Endothelial cell of umbilical vein (primary cell): ENCODE results near the gene RYR3. TPM values are rescaled to one million over a fixed set of nuclear protein-coding genes. Genes with fewer than 3 reads are reported as not detected.

Experiments
- BruUV-seq: library from RNA; stranded (reverse); fragments of 400-500 nt; replicated peaks from 2 replicates; lab custom pipeline; 2021; lab: Mats Ljungman, UMichigan
- CTCF ChIA-PET: fragments of 300-600, 350-600 bp; sonication (Branson Sonifier 250); formaldehyde crosslinking; loops from one replicate; lab custom pipeline; 2021; ENCODE audit warnings: antibody characterized with exemption, inconsistent platforms; lab: Charles Lee
- POLR2A ChIA-PET: fragments of 300-600, 350-600 bp; sonication (Branson Sonifier 250); formaldehyde crosslinking; loops from one replicate; lab custom pipeline; 2021; ENCODE audit warnings: antibody characterized with exemption, inconsistent platforms; lab: Charles Lee
- DNase-seq: peaks from one replicate; pipeline ENCODE4 v3.0.0-alpha.2; 2011; ENCODE audit warnings: low read depth, low spot score
- FAIRE-seq: peaks from 2 replicates; lab custom pipeline; 2011; peaks lifted over from hg19 to GRCh38; lab: Jason Lieb, UNC
- H2AFZ ChIP-seq: 2 replicates; pipeline ENCODE4 v1.6.0; 2012; ENCODE audit warnings: low read depth, low read length, control low read depth, inconsistent platforms
- H3K27ac ChIP-seq: 2 replicates; pipeline ENCODE4 v1.5.1; 2011; ENCODE audit warnings: low read depth, mild to moderate bottlenecking, control low read depth, low read length, moderate library complexity; ENCODE audit not compliant: insufficient read depth
- H3K27me3 ChIP-seq, 2 experiments: 2 replicates each; pipeline versions ENCODE4 v1.6.0 to v1.6.1; 2011; ENCODE audit warnings: low read length in 2 of 2, mixed read lengths in 1 of 2; ENCODE audit not compliant: control insufficient read depth in 2 of 2, insufficient read depth in 2 of 2
- H3K36me3 ChIP-seq, 2 experiments: 2 replicates in 1 of 2; 3 replicates in 1 of 2; pipeline ENCODE4 v1.5.1; 2011; ENCODE audit warnings: low read length in 2 of 2, mild to moderate bottlenecking in 1 of 2, moderate library complexity in 1 of 2; ENCODE audit not compliant: control insufficient read depth in 2 of 2, insufficient read depth in 2 of 2; ENCODE audit errors: extremely low read depth in 1 of 2
- H3K4me1 ChIP-seq: 3 replicates; pipeline ENCODE4 v1.5.1; 2011; ENCODE audit warnings: mild to moderate bottlenecking, low read length; ENCODE audit not compliant: control insufficient read depth, insufficient read depth; ENCODE audit errors: extremely low read depth
- H3K4me2 ChIP-seq: 2 replicates; pipeline ENCODE4 v1.6.1; 2011; ENCODE audit warnings: low read length, control low read depth, mixed read lengths; ENCODE audit not compliant: insufficient read depth
- H3K4me3 ChIP-seq, 3 experiments: fragments of 200-600 bp in 1 of 3; sonication (generic), shearing (Covaris generic) in 1 of 3; replicated peaks in 1 of 3; 2 replicates each; pipeline ENCODE4 v1.5.1; 2011 to 2016; ENCODE audit warnings: control low read depth in 3 of 3, low read length in 3 of 3, mild to moderate bottlenecking in 2 of 3, inconsistent platforms in 1 of 3, low read depth in 1 of 3, moderate library complexity in 1 of 3; ENCODE audit not compliant: insufficient read depth in 1 of 3
- H3K79me2 ChIP-seq: 2 replicates; pipeline ENCODE4 v1.6.0; 2012; ENCODE audit warnings: low read length, inconsistent platforms; ENCODE audit not compliant: control insufficient read depth, insufficient read depth
- H3K9ac ChIP-seq: replicated peaks from 2 replicates; pipeline ENCODE3; 2011; ENCODE audit warnings: low read length, control low read depth; ENCODE audit not compliant: insufficient read depth; ENCODE audit errors: extremely low read depth
- H3K9me1 ChIP-seq: replicated peaks from 3 replicates; pipeline ENCODE4 v1.6.0; 2011; ENCODE audit warnings: mild to moderate bottlenecking, low read length; ENCODE audit not compliant: control insufficient read depth, insufficient read depth; ENCODE audit errors: extremely low read depth
- H3K9me3 ChIP-seq: replicated peaks from 2 replicates; pipeline ENCODE4 v1.5.1; 2012; ENCODE audit warnings: low read length, inconsistent platforms; ENCODE audit not compliant: control insufficient read depth, insufficient read depth
- H4K20me1 ChIP-seq: replicated peaks from 2 replicates; pipeline ENCODE3; 2011; ENCODE audit warnings: mild to moderate bottlenecking, low read length; ENCODE audit not compliant: control insufficient read depth, insufficient read depth; ENCODE audit errors: extremely low read depth
- FOS ChIP-seq: IDR thresholded peaks from 2 replicates; pipeline ENCODE4 v1.6.1; 2011; ENCODE audit warnings: mild to moderate bottlenecking, low read length, moderate library complexity, borderline replicate concordance; ENCODE audit not compliant: insufficient read depth
- POLR2A ChIP-seq: IDR thresholded peaks from 2 replicates; pipeline ENCODE4 v1.6.1; 2012; ENCODE audit warnings: low read depth, mild to moderate bottlenecking, control low read depth, low read length
- POLR2AphosphoS5 ChIP-seq: IDR thresholded peaks from 2 replicates; pipeline ENCODE4 v1.6.1; 2012; ENCODE audit warnings: low read depth, mild to moderate bottlenecking, control low read depth, low read length, moderate library complexity; ENCODE audit not compliant: insufficient read depth
- dilution Hi-C: fragments of 300-500 bp; cut with MboI; formaldehyde crosslinking; loops from one replicate; pipeline ENCODE4 v1.15.0; 2019; ENCODE audit warnings: low sequenced_read_pairs; ENCODE audit not compliant: extremely low pct_ligation_motif_present
- intact Hi-C: fragments of 100-400 bp; cut with micrococcal nuclease; formaldehyde crosslinking; loops from one replicate; pipeline ENCODE4 v1.10.0; 2022
- polyA plus RNA-seq, 4 experiments: library from polyadenylated mRNA; depleted of rRNA in 3 of 4; stranded (reverse) in 3 of 4; unstranded in 1 of 4; fragments of >200 nt; gene quantifications; 2 replicates each; pipeline versions ENCODE4 v1.2.1 to v1.2.3, GENCODE V29; 2011 to 2012; ENCODE audit warnings: missing spikeins in 1 of 4
- total RNA-seq: library from RNA; stranded (reverse); gene quantifications from 2 replicates; pipeline ENCODE4 v1.2.3, GENCODE V29; 2021
- TF ChIP-seq, protein P1 (sequence below), 2 donors: IDR thresholded peaks; 1 replicate in 1 of 2; 2 replicates in 1 of 2; pipeline ENCODE4 v1.5.1; 2011; ENCODE audit warnings: low read length in 2 of 2, mild to moderate bottlenecking in 2 of 2, moderate library complexity in 2 of 2, control low read depth in 1 of 2, inconsistent platforms in 1 of 2, low read depth in 1 of 2; ENCODE audit not compliant: insufficient read depth in 1 of 2; ENCODE audit errors: extremely low read depth in 1 of 2

The RYR3 gene
- total and polyA plus RNA-seq, 2 donors (not counting 3 experiments of a cell fraction or from before 2014, with no cell fraction given) = not detected

DNA sequence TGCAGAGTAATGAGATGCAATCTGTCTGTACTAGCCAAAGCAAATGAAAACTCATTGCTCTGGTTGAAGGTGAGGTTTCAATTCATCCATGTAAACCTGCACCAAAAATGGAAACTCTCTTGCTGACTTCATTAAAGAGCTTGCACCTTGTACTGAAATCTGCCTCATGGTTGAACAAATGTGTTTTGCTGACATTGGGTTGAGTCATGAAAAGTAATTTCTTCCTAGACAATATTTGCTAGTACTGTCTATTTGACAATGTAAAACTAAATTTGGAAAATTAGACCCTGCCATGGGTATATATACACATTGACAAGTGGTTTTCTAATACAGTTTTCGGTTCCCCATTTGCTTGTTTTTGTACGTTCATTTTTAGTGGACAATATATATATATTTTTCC lies 33.3 kb downstream of the RYR3 start:
- no peaks in the 10 kb centered on the region for H3K4me1 ChIP-seq
- dilution Hi-C loops = no loop called here
- no peaks in the 10 kb centered on the region for H3K79me2 ChIP-seq
- POLR2A ChIA-PET = no interaction called here
- no peaks in the 10 kb centered on the region for H3K9me1 ChIP-seq
- no peak for DNase-seq
- FAIRE-seq = no peak
- no peak for TF ChIP-seq FOS
- TF ChIP-seq, protein P1, sequence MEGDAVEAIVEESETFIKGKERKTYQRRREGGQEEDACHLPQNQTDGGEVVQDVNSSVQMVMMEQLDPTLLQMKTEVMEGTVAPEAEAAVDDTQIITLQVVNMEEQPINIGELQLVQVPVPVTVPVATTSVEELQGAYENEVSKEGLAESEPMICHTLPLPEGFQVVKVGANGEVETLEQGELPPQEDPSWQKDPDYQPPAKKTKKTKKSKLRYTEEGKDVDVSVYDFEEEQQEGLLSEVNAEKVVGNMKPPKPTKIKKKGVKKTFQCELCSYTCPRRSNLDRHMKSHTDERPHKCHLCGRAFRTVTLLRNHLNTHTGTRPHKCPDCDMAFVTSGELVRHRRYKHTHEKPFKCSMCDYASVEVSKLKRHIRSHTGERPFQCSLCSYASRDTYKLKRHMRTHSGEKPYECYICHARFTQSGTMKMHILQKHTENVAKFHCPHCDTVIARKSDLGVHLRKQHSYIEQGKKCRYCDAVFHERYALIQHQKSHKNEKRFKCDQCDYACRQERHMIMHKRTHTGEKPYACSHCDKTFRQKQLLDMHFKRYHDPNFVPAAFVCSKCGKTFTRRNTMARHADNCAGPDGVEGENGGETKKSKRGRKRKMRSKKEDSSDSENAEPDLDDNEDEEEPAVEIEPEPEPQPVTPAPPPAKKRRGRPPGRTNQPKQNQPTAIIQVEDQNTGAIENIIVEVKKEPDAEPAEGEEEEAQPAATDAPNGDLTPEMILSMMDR (IDR thresholded peaks at IDR 0.05; ENCODE audit: extremely low read depth in 1 of 2, insufficient read depth in 1 of 2, low read depth in 1 of 2, low read length in 2 of 2) = no peak
- TF ChIP-seq POLR2A = no peak
- H3K9ac ChIP-seq = no peak overlapping the region
- intact Hi-C loops = no loop called here
- no peaks in the 10 kb centered on the region for H3K36me3 ChIP-seq
- no peaks in the 10 kb centered on the region for H3K9me3 ChIP-seq
- no peak overlapping the region for H2AFZ ChIP-seq
- no peaks in the 10 kb centered on the region for H3K27me3 ChIP-seq
- no peak overlapping the region for H3K27ac ChIP-seq
- H4K20me1 ChIP-seq = no peaks in the 10 kb centered on the region
- H3K4me3 ChIP-seq = no peak overlapping the region
- no peak overlapping the region for H3K4me2 ChIP-seq
- CTCF ChIA-PET = interaction anchor here (0.6 to 1.4 kb wide), 2 partner anchors 9 to 52 kb away, joined by 3 to 4 read pairs; no protein-coding TSS in a partner anchor
- BruUV-seq = no TSS peak

DNA sequence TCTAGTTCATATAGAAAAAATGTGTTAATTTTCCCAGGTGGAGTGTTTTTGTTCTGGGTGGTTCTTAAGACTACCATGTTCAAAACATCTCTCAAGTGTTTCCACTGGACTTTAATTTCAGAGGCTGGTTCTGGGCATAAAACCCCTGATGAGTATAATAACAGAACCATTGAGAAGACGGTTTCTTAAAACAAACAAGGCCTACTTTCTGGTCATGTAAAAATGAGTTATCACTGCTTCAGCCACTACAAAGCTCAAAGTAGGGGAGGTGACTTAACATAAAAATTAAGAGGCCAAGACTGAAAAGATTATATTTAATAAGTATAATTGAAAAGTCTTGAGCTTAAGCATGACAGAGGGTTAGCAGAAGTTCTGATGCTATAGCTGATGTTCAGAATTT lies 33.8 kb downstream of the RYR3 start:
- BruUV-seq = no TSS peak
- POLR2A ChIA-PET = no interaction called here
- no peaks in the 10 kb centered on the region for H3K4me1 ChIP-seq
- TF ChIP-seq POLR2AphosphoS5 = no peak
- DNase-seq (no peak), FAIRE-seq (no peak)
- H3K9me3 ChIP-seq = no peaks in the 10 kb centered on the region
- H3K9ac ChIP-seq = no peak overlapping the region
- no peaks in the 10 kb centered on the region for H3K9me1 ChIP-seq
- no peak overlapping the region for H3K4me3 ChIP-seq
- H3K79me2 ChIP-seq = no peaks in the 10 kb centered on the region
- H3K36me3 ChIP-seq = no peaks in the 10 kb centered on the region
- dilution Hi-C loops = no loop called here
- CTCF ChIA-PET = interaction anchor here (1.4 kb wide), 1 partner anchor 52 kb away, joined by 4 read pairs; no protein-coding TSS in a partner anchor
- H4K20me1 ChIP-seq = no peaks in the 10 kb centered on the region
- no peaks in the 10 kb centered on the region for H3K27me3 ChIP-seq
- intact Hi-C loops = no loop called here
- no peak overlapping the region for H2AFZ ChIP-seq
- H3K27ac ChIP-seq = no peak overlapping the region
- no peak overlapping the region for H3K4me2 ChIP-seq
